KOPT-K1 (cell line): Measurements from ENCODE around the gene MAGI3.
"Not testable (repeated sequence)": the region's sequence is repeated elsewhere in the genome, so short reads cannot be mapped to it uniquely, and the experiment has no call there.

Experiments used
- H3K27ac ChIP-seq: fragments of 200-600 bp; sonication (generic); 2 replicates; pipeline ENCODE4 v1.5.1; 2016; ENCODE audit warnings: antibody characterized with exemption, mild to moderate bottlenecking, low read depth, low read length; ENCODE audit not compliant: poor library complexity, severe bottlenecking
- H3K36me3 ChIP-seq: fragments of 200-600 bp; sonication (generic); 2 replicates; pipeline ENCODE4 v1.5.1; 2017; ENCODE audit warnings: antibody characterized with exemption, mild to moderate bottlenecking, low read length, moderate library complexity; ENCODE audit not compliant: insufficient read depth
- H3K9me3 ChIP-seq: fragments of 200-600 bp; sonication (generic); 2 replicates; pipeline ENCODE4 v1.5.1; 2017; ENCODE audit warnings: antibody characterized with exemption, low read length, mild to moderate bottlenecking; ENCODE audit not compliant: insufficient read depth, poor library complexity, severe bottlenecking

MAGI3 gene

GRCh38 chr1:113508364-113509164 is 118.2 kb downstream of the MAGI3 start:
- Histone ChIP-seq H3K36me3 (no peaks in the 10 kb centered on the region), H3K9me3 (peaks cover 7% of the 10 kb centered on the region), H3K27ac (no peak overlapping the region)

- not testable (repeated sequence) for H3K27ac ChIP-seq, H3K36me3 ChIP-seq, H3K9me3 ChIP-seq
Observed at GRCh38 chr1:113509766-113510165, 119.5 kb downstream of the MAGI3 start.

GRCh38 chr1:113511269-113511668 is 121.0 kb downstream of the MAGI3 start:
- H3K9me3 ChIP-seq = peaks cover 7% of the 10 kb centered on the region
- H3K27ac ChIP-seq = no peak overlapping the region
- no peaks in the 10 kb centered on the region for H3K36me3 ChIP-seq

GRCh38 chr1:113515498-113515897 is 125.2 kb downstream of the MAGI3 start:
- H3K27ac ChIP-seq = no peak overlapping the region
- H3K9me3 ChIP-seq = peaks cover 5% of the 10 kb centered on the region
- H3K36me3 ChIP-seq = no peaks in the 10 kb centered on the region

GRCh38 chr1:113517346-113517745 is 127.0 kb downstream of the MAGI3 start:
- H3K9me3 ChIP-seq = no peaks in the 10 kb centered on the region
- no peak overlapping the region for H3K27ac ChIP-seq
- H3K36me3 ChIP-seq = no peaks in the 10 kb centered on the region

- Histone ChIP-seq H3K36me3 (no peaks in the 10 kb centered on the region), H3K9me3 (no peaks in the 10 kb centered on the region), H3K27ac (no peak overlapping the region)
Observed at GRCh38 chr1:113517983-113518382, 127.7 kb downstream of the MAGI3 start.

GRCh38 chr1:113519556-113519955 is 129.2 kb downstream of the MAGI3 start:
- Histone ChIP-seq H3K27ac (no peak overlapping the region), H3K9me3 (peaks cover 10% of the 10 kb centered on the region), H3K36me3 (no peaks in the 10 kb centered on the region)

GRCh38 chr1:113530021-113530420 is 139.7 kb downstream of the MAGI3 start:
- Histone ChIP-seq H3K9me3 (no peaks in the 10 kb centered on the region), H3K36me3 (no peaks in the 10 kb centered on the region), H3K27ac (no peak overlapping the region)

- Histone ChIP-seq H3K9me3 (no peaks in the 10 kb centered on the region), H3K27ac (no peak overlapping the region), H3K36me3 (no peaks in the 10 kb centered on the region)
Observed at GRCh38 chr1:113531321-113531720, 141.0 kb downstream of the MAGI3 start.

GRCh38 chr1:113533061-113533460 is 142.7 kb downstream of the MAGI3 start:
- Histone ChIP-seq H3K9me3 (no peaks in the 10 kb centered on the region), H3K27ac (no peak overlapping the region), H3K36me3 (no peaks in the 10 kb centered on the region)

GRCh38 chr1:113534130-113534817 is 144.0 kb downstream of the MAGI3 start:
- no peaks in the 10 kb centered on the region for H3K36me3 ChIP-seq
- H3K9me3 ChIP-seq = no peaks in the 10 kb centered on the region
- H3K27ac ChIP-seq = no peak overlapping the region

GRCh38 chr1:113534875-113535274 is 144.6 kb downstream of the MAGI3 start:
- no peaks in the 10 kb centered on the region for H3K9me3 ChIP-seq
- H3K36me3 ChIP-seq = no peaks in the 10 kb centered on the region
- no peak overlapping the region for H3K27ac ChIP-seq

- H3K9me3 ChIP-seq = no peaks in the 10 kb centered on the region
- H3K36me3 ChIP-seq = no peaks in the 10 kb centered on the region
- no peak overlapping the region for H3K27ac ChIP-seq
Observed at GRCh38 chr1:113536182-113536780, 146.0 kb downstream of the MAGI3 start.

GRCh38 chr1:113538225-113538624 is 147.9 kb downstream of the MAGI3 start:
- Histone ChIP-seq H3K27ac (no peak overlapping the region), H3K36me3 (no peaks in the 10 kb centered on the region), H3K9me3 (no peaks in the 10 kb centered on the region)

- H3K9me3 ChIP-seq = no peaks in the 10 kb centered on the region
- H3K36me3 ChIP-seq = no peaks in the 10 kb centered on the region
- H3K27ac ChIP-seq = no peak overlapping the region
Observed at GRCh38 chr1:113540335-113540734, 150.0 kb downstream of the MAGI3 start.
